ENCODE measurements around the gene CADPS. TPM values are rescaled to one million over a fixed set of nuclear protein-coding genes. Genes with fewer than 3 reads are reported as not detected.

The CADPS gene
- total RNA-seq, 1 experiment from 2014 or later: not detected

GRCh38 chr3:62703451-62704167 is 171.6 kb downstream of the CADPS start:
- TF ChIP-seq CTCF (IDR thresholded peaks at IDR 0.05; ENCODE audit: unreplicated experiment): no peak
- DNase-seq: no peak
- BruUV-seq (replicated peaks): no TSS peak
- no peak overlapping the region for H3K4me3 Mint-ChIP-seq (ENCODE audit: low read depth, unreplicated experiment)
- no peaks in the 10 kb centered on the region for H3K9me3 Mint-ChIP-seq (ENCODE audit: low read depth, unreplicated experiment)
- no peaks in the 10 kb centered on the region for H3K4me1 Mint-ChIP-seq (ENCODE audit: low read depth, unreplicated experiment)
- no peaks in the 10 kb centered on the region for H3K36me3 Mint-ChIP-seq (ENCODE audit: insufficient read depth, unreplicated experiment)
- intact Hi-C loops (cut with micrococcal nuclease; ENCODE audit: unreplicated experiment): no loop called here
- H3K27me3 Mint-ChIP-seq (ENCODE audit: unreplicated experiment): peaks cover 36% of the 10 kb centered on the region
- CTCF ChIA-PET: no interaction called here
- H3K27ac Mint-ChIP-seq (ENCODE audit: unreplicated experiment): no peak overlapping the region

GRCh38 chr3:62700357-62700756 is 174.9 kb downstream of the CADPS start:
- Mint-ChIP-seq H3K4me3 (ENCODE audit: low read depth, unreplicated experiment) (no peak overlapping the region), H3K9me3 (ENCODE audit: low read depth, unreplicated experiment) (no peaks in the 10 kb centered on the region), H3K27me3 (ENCODE audit: unreplicated experiment) (peaks cover 36% of the 10 kb centered on the region), H3K27ac (ENCODE audit: unreplicated experiment) (no peak overlapping the region), H3K4me1 (ENCODE audit: low read depth, unreplicated experiment) (no peaks in the 10 kb centered on the region), H3K36me3 (ENCODE audit: insufficient read depth, unreplicated experiment) (no peaks in the 10 kb centered on the region)
- no peak for DNase-seq
- no TSS peak for BruUV-seq (replicated peaks)
- intact Hi-C loops (cut with micrococcal nuclease; ENCODE audit: unreplicated experiment): no loop called here
- CTCF ChIA-PET: no interaction called here
- TF ChIP-seq CTCF (IDR thresholded peaks at IDR 0.05; ENCODE audit: unreplicated experiment): no peak

- DNase-seq: no peak
- no peaks in the 10 kb centered on the region for H3K9me3 Mint-ChIP-seq (ENCODE audit: low read depth, unreplicated experiment)
- H3K27ac Mint-ChIP-seq (ENCODE audit: unreplicated experiment): no peak overlapping the region
- TF ChIP-seq CTCF (IDR thresholded peaks at IDR 0.05; ENCODE audit: unreplicated experiment): no peak
- H3K4me3 Mint-ChIP-seq (ENCODE audit: low read depth, unreplicated experiment): no peak overlapping the region
- CTCF ChIA-PET: no interaction called here
- no TSS peak for BruUV-seq (replicated peaks)
- H3K27me3 Mint-ChIP-seq (ENCODE audit: unreplicated experiment): peaks cover 31% of the 10 kb centered on the region
- no peaks in the 10 kb centered on the region for H3K36me3 Mint-ChIP-seq (ENCODE audit: insufficient read depth, unreplicated experiment)
- no peaks in the 10 kb centered on the region for H3K4me1 Mint-ChIP-seq (ENCODE audit: low read depth, unreplicated experiment)
- intact Hi-C loops (cut with micrococcal nuclease; ENCODE audit: unreplicated experiment): no loop called here
Measured at GRCh38 chr3:62699728-62700127, 175.5 kb downstream of the CADPS start.

GRCh38 chr3:62696011-62696410 is 179.2 kb downstream of the CADPS start:
- DNase-seq: no peak
- TF ChIP-seq CTCF (IDR thresholded peaks at IDR 0.05; ENCODE audit: unreplicated experiment): no peak
- CTCF ChIA-PET: no interaction called here
- Mint-ChIP-seq H3K27me3 (ENCODE audit: unreplicated experiment) (peaks cover 14% of the 10 kb centered on the region), H3K27ac (ENCODE audit: unreplicated experiment) (no peak overlapping the region), H3K4me1 (ENCODE audit: low read depth, unreplicated experiment) (no peaks in the 10 kb centered on the region), H3K36me3 (ENCODE audit: insufficient read depth, unreplicated experiment) (no peaks in the 10 kb centered on the region), H3K4me3 (ENCODE audit: low read depth, unreplicated experiment) (no peak overlapping the region), H3K9me3 (ENCODE audit: low read depth, unreplicated experiment) (no peaks in the 10 kb centered on the region)
- intact Hi-C loops (cut with micrococcal nuclease; ENCODE audit: unreplicated experiment): no loop called here
- BruUV-seq (replicated peaks): no TSS peak
